Tracheal epithelial cell (primary cell): ENCODE measurements around the gene HMGCR. TPM values are rescaled to one million over a fixed set of nuclear protein-coding genes. Genes with fewer than 3 reads are reported as not detected.

Experiments used
- total RNA-seq: library from RNA; depleted of rRNA; stranded (reverse); fragments of >200 nt; gene quantifications from 2 replicates; pipeline ENCODE4 v1.2.1, GENCODE V29; 2014

The HMGCR gene
- total RNA-seq = 120 and 121 TPM in 2 replicates

GRCh38 chr5:75336615-75337336 is at the start of gene HMGCR:
TSS of gene HMGCR (plus strand) at chr5:75337220. CDS start at chr5:75342606, 5,386 bp downstream.

Other genes with a start within 250 kb of the HMGCR start
- under 0.01 TPM in 1 of 2 replicates, not detected in the other for gene ANKRD31, start 100.3 kb upstream of the HMGCR start, total RNA-seq
- gene CERT1, start 174.4 kb downstream of the HMGCR start, total RNA-seq = 20.2 and 22.0 TPM in 2 replicates
- gene POLK, start 174.7 kb downstream of the HMGCR start, total RNA-seq = 21.0 and 28.3 TPM in 2 replicates